ENCODE data around the gene ADAM22.

DNA sequence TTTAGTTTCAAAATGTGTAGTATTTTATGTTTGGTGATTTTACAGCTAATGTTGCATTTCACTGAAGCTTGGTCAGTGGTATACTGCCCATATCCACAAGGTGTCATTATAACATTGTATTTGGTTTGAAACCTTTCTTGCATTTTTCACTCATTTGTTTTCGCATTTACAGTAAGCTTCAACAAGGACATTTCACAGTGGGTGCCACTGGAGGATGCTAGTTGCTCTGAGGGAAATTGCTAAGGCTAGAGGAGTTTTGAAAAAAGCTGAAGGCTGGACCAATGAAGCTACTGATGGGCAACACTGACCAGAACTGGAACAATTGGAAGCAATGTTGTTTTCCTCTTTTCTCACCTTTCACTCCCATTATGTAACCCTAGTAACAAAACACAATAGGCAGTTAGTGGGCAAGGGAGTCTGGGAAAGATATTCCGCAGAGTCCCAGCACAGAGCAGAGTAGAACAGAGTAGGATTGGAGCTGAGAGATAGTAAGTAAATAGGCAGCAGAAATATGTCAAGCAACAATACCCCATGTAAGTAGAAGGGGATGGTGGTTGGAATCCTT is 309.4 kb downstream of the ADAM22 start:
- TF ChIP-seq EZH2 (IDR thresholded peaks at IDR 0.05; ENCODE audit: low read length, missing control alignments) = no peak
- TF ChIP-seq, protein P1, sequence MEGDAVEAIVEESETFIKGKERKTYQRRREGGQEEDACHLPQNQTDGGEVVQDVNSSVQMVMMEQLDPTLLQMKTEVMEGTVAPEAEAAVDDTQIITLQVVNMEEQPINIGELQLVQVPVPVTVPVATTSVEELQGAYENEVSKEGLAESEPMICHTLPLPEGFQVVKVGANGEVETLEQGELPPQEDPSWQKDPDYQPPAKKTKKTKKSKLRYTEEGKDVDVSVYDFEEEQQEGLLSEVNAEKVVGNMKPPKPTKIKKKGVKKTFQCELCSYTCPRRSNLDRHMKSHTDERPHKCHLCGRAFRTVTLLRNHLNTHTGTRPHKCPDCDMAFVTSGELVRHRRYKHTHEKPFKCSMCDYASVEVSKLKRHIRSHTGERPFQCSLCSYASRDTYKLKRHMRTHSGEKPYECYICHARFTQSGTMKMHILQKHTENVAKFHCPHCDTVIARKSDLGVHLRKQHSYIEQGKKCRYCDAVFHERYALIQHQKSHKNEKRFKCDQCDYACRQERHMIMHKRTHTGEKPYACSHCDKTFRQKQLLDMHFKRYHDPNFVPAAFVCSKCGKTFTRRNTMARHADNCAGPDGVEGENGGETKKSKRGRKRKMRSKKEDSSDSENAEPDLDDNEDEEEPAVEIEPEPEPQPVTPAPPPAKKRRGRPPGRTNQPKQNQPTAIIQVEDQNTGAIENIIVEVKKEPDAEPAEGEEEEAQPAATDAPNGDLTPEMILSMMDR (conservative IDR thresholded peaks at IDR 0.05 in 1 of 2, IDR thresholded peaks at IDR 0.05 in 1 of 2; ENCODE audit: low read depth in 1 of 2, low read length in 2 of 2) = peak; percentile 54 to 70
